Upper lobe of left lung (tissue), 6 donors: ENCODE results near the gene IGSF21. TPM values are rescaled to one million over a fixed set of nuclear protein-coding genes. Genes with fewer than 3 reads are reported as not detected.

ENCODE experiments used
- ATAC-seq, 2 donors: fragments of 200-7000 bp; cut with Tn5 transposase; one replicate each; pipeline ENCODE4 v1.9.1; 2022; ENCODE audit warnings: mild to moderate bottlenecking in 2 of 2, moderate library complexity in 2 of 2; ENCODE audit not compliant: low FRiP score in 2 of 2
- DNase-seq, 2 donors: peaks; one replicate each; pipeline ENCODE4 v3.0.0-alpha.2; 2019 to 2020
- H3K27ac ChIP-seq, 4 donors: fragments of 200-600 bp; sonication (generic); one replicate each; pipeline ENCODE4 v1.5.1; 2016 to 2019
- H3K27me3 ChIP-seq, 4 donors: fragments of 200-600 bp; sonication (generic); one replicate each; pipeline ENCODE4 v1.5.1; 2017 to 2019
- H3K36me3 ChIP-seq, 4 donors: fragments of 200-600 bp; sonication (generic); one replicate each; pipeline ENCODE4 v1.5.1; 2016 to 2019
- H3K4me1 ChIP-seq, 4 donors: fragments of 200-600 bp; sonication (generic); one replicate each; pipeline ENCODE4 v1.5.1; 2018 to 2019
- H3K4me3 ChIP-seq, 4 donors: fragments of 200-600 bp; sonication (generic); one replicate each; pipeline ENCODE4 v1.5.1; 2017 to 2019; ENCODE audit warnings: mild to moderate bottlenecking in 2 of 4, moderate library complexity in 1 of 4
- H3K9me3 ChIP-seq, 4 donors: fragments of 200-600 bp; sonication (generic); one replicate each; pipeline ENCODE4 v1.5.1; 2018 to 2019
- CTCF ChIP-seq, 6 experiments: fragments of 450-650 bp in 4 of 6; fragments of 200-600 bp in 2 of 6; sonication (generic) in 2 of 6; IDR thresholded peaks; one replicate each; pipeline ENCODE4 v1.5.1; 2016 to 2019; ENCODE audit warnings: antibody characterized with exemption in 6 of 6
- EP300 ChIP-seq, 4 donors: sonication (generic); formaldehyde crosslinking; IDR thresholded peaks; one replicate each; pipeline ENCODE4 v1.5.1; 2017; ENCODE audit warnings: antibody characterized with exemption in 4 of 4, control low read depth in 2 of 4
- POLR2A ChIP-seq, 4 donors: fragments of 450-650 bp; IDR thresholded peaks; one replicate each; pipeline ENCODE4 v1.5.1; 2016 to 2017; ENCODE audit warnings: antibody characterized with exemption in 4 of 4, mild to moderate bottlenecking in 2 of 4
- POLR2AphosphoS5 ChIP-seq, 2 donors: sonication (generic); formaldehyde crosslinking; IDR thresholded peaks; one replicate each; pipeline ENCODE4 v1.5.1; 2017; ENCODE audit warnings: antibody characterized with exemption in 2 of 2
- WGBS, 2 donors: methylation state at CpG; one replicate each; pipeline ENCODE4 v1.1.5; 2017 to 2018; 5-methylcytosine and 5-hydroxymethylcytosine counted together
- total RNA-seq, 6 donors: library from RNA; depleted of rRNA in 4 of 6; stranded (reverse); fragments of >200 nt in 4 of 6; gene quantifications; one replicate each; pipeline versions ENCODE4 v1.1.0 to v1.2.1, GENCODE V29; 2016 to 2021
- donor health status: DM: no; HTN: no; CAD: no; lungs with moderate emphysema.
- donor health status: DM: no; HTN: yes; CAD: no; lungs with severe emphysema.

IGSF21 gene
- total RNA-seq, 6 donors from 2014 or later, result 1.1 to 2.9 (median 2.0) TPM; not detected in 1

- DNase-seq (no peak), ATAC-seq (no peak)
- Histone ChIP-seq H3K27me3 (no peaks in the 10 kb centered on the region), H3K4me1 (no peaks in the 10 kb centered on the region), H3K27ac (no peak overlapping the region), H3K4me3 (no peak overlapping the region), H3K36me3 (no peaks in the 10 kb centered on the region), H3K9me3 (no peaks in the 10 kb centered on the region)
- WGBS, 2 donors, result 64 to 77% methylated on average over 3 of the region's 3 CpGs
- no peak for TF ChIP-seq POLR2AphosphoS5 (IDR thresholded peaks at IDR 0.05)
- no peak for TF ChIP-seq CTCF (IDR thresholded peaks at IDR 0.05)
- TF ChIP-seq POLR2A (IDR thresholded peaks at IDR 0.05), result no peak
- TF ChIP-seq EP300 (IDR thresholded peaks at IDR 0.05), result no peak
Measured at GRCh38 chr1:18333220-18333619, 225.6 kb downstream of the IGSF21 start.

GRCh38 chr1:18336801-18337200, 229.2 kb downstream of the IGSF21 start:
- H3K36me3 ChIP-seq, result no peaks in the 10 kb centered on the region
- ATAC-seq (no peak), DNase-seq (no peak)
- WGBS, 2 donors, result 52 to 83% methylated on average over 4 of the region's 4 CpGs
- H3K9me3 ChIP-seq, result no peaks in the 10 kb centered on the region
- H3K27me3 ChIP-seq, result no peaks in the 10 kb centered on the region
- no peak overlapping the region for H3K4me3 ChIP-seq
- no peaks in the 10 kb centered on the region for H3K4me1 ChIP-seq
- TF ChIP-seq POLR2AphosphoS5 (IDR thresholded peaks at IDR 0.05), result no peak
- TF ChIP-seq CTCF (IDR thresholded peaks at IDR 0.05), result no peak
- no peak for TF ChIP-seq EP300 (IDR thresholded peaks at IDR 0.05)
- no peak for TF ChIP-seq POLR2A (IDR thresholded peaks at IDR 0.05)
- H3K27ac ChIP-seq, result no peak overlapping the region

- WGBS, 2 donors, result 67 to 77% methylated on average over 9 of the region's 9 CpGs
- no peak for ATAC-seq
Measured at GRCh38 chr1:18337757-18338156, 230.2 kb downstream of the IGSF21 start.

GRCh38 chr1:18339161-18339560, 231.6 kb downstream of the IGSF21 start:
- no peak overlapping the region for H3K4me3 ChIP-seq
- TF ChIP-seq POLR2AphosphoS5 (IDR thresholded peaks at IDR 0.05), result no peak
- no peaks in the 10 kb centered on the region for H3K4me1 ChIP-seq
- no peak for ATAC-seq
- H3K27me3 ChIP-seq, result no peaks in the 10 kb centered on the region
- no peak overlapping the region for H3K27ac ChIP-seq
- 70 to 81% methylated on average over 9 to 11 of the region's 11 CpGs for WGBS, 2 donors
- no peaks in the 10 kb centered on the region for H3K9me3 ChIP-seq
- H3K36me3 ChIP-seq, result no peaks in the 10 kb centered on the region
- no peak for DNase-seq

More at GRCh38 chr1:18337757-18338156, 230.2 kb downstream of the IGSF21 start:
- Histone ChIP-seq H3K27ac (no peak overlapping the region), H3K36me3 (no peaks in the 10 kb centered on the region), H3K4me1 (no peaks in the 10 kb centered on the region), H3K27me3 (no peaks in the 10 kb centered on the region), H3K4me3 (no peak overlapping the region), H3K9me3 (no peaks in the 10 kb centered on the region)
- TF ChIP-seq POLR2A (IDR thresholded peaks at IDR 0.05) (no peak), EP300 (IDR thresholded peaks at IDR 0.05) (no peak), POLR2AphosphoS5 (IDR thresholded peaks at IDR 0.05) (no peak)
- no peak for DNase-seq

GRCh38 chr1:18340158-18340764, 232.7 kb downstream of the IGSF21 start:
- ATAC-seq (no peak), DNase-seq (no peak)
- Histone ChIP-seq H3K4me1 (no peaks in the 10 kb centered on the region), H3K27me3 (no peaks in the 10 kb centered on the region), H3K36me3 (no peaks in the 10 kb centered on the region), H3K27ac (no peak overlapping the region), H3K9me3 (no peaks in the 10 kb centered on the region), H3K4me3 (no peak overlapping the region)
- 57 to 68% methylated on average over 2 of the region's 2 CpGs for WGBS, 2 donors
- no peak for TF ChIP-seq POLR2A (IDR thresholded peaks at IDR 0.05)
- TF ChIP-seq EP300 (IDR thresholded peaks at IDR 0.05), result no peak
- no peak for TF ChIP-seq POLR2AphosphoS5 (IDR thresholded peaks at IDR 0.05)
- TF ChIP-seq CTCF (IDR thresholded peaks at IDR 0.05), result no peak

GRCh38 chr1:18340787-18341186, 233.2 kb downstream of the IGSF21 start:
- TF ChIP-seq POLR2A (IDR thresholded peaks at IDR 0.05), result no peak
- TF ChIP-seq EP300 (IDR thresholded peaks at IDR 0.05), result no peak
- no peak for TF ChIP-seq CTCF (IDR thresholded peaks at IDR 0.05)
- TF ChIP-seq POLR2AphosphoS5 (IDR thresholded peaks at IDR 0.05), result no peak

More at GRCh38 chr1:18340787-18341186, 233.2 kb downstream of the IGSF21 start:
- Histone ChIP-seq H3K27me3 (no peaks in the 10 kb centered on the region), H3K36me3 (no peaks in the 10 kb centered on the region), H3K27ac (no peak overlapping the region), H3K9me3 (no peaks in the 10 kb centered on the region), H3K4me1 (no peaks in the 10 kb centered on the region), H3K4me3 (no peak overlapping the region)
- no peak for DNase-seq
- WGBS, 2 donors, result 69 to 75% methylated on average over 2 of the region's 2 CpGs
- no peak for ATAC-seq
